GM12874 (cell line): Measurements from ENCODE around the gene KRTAP1-3.

Experiments
- CTCF ChIP-seq: IDR thresholded peaks from 2 replicates; pipeline ENCODE4 v1.5.1; 2011; ENCODE audit warnings: low read depth, mild to moderate bottlenecking, control low read depth, low read length, moderate library complexity; ENCODE audit not compliant: insufficient read depth

The KRTAP1-3 gene

GRCh38 chr17:41067281-41067680, 32.6 kb upstream of the KRTAP1-3 start:
- no peak for TF ChIP-seq CTCF

DNA sequence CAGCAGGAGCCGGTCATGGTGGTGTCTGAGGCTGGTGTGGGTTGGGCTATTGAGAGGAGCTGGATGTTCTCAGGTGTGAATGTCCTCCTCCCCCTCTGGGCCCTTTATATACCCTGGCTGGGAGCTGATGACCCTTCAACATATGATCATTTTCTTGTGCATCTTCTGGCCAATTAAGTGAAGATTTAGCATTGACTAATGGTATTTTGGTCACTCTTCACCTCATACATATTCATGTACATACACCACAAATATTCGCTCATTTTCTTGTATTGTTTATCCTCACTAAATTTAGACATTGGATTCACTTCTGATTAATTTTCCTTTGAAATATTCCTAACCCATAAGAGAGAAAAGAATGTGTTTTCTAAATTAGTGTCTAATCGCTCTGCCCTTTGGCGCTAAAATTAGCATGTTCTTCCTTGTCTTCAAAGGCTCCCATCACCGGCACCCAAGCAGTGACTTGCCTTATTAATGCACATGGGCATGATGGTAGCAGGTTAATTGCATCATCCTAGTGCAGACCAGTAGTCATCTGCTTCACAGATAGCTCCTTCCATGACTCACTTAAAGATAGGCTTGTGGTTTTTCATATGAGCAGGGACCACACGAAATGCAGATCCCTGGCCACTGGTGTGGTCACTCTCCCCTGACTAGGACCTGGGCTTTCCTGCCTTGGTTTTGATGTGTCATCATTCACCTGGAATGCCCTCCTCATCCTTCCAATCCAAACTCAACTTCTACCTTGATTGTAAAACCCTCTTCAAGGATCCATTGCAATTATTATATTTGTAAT, 31.4 kb upstream of the KRTAP1-3 start, which contains the start of gene KRTAP2-4:
Gene KRTAP2-4 (minus strand): TSS at position 51 of the 796 bp plus-strand sequence. CDS start 34 bp downstream, at position 17.
- no peak for TF ChIP-seq CTCF

DNA sequence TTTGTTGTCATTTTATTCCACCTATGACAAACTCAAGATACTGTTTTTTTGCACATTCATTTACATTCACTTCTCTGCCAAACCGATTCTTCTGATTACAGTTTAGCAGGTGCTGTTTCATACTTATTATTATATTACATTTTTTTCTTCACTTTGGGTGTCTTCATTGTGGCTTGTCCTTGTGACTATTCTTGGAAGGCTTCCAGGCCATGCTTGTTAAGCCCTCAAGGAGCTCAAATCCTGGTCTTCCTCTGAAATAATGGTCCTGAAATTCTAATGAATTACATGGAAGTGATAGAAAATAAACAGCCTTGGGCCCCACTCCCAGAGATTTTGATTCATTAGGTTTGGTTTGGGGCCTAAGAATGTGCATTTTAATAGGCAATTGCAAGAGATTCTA, 29.6 kb upstream of the KRTAP1-3 start:
- no peak for TF ChIP-seq CTCF

DNA sequence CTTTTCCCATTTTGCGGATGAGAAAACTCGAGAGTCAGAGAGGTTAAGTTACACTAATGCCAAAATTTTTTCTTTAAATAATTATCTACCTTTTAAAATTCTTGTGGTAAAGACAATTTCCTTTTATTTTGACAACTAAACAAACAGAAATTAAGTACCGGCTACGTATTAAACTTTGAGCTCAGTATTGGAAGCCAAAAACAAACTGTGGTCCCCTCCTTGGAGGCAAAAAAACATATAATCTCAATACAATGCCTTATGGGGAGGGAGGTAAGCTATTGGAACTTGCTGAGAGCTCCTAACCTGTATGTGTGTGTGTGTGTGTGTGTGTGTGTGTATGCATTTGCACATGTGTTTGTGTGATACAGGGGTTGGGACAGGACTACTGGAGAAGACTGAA, 28.8 kb upstream of the KRTAP1-3 start:
- no peak for TF ChIP-seq CTCF

GRCh38 chr17:41061964-41062363, 27.3 kb upstream of the KRTAP1-3 start:
- no peak for TF ChIP-seq CTCF

DNA sequence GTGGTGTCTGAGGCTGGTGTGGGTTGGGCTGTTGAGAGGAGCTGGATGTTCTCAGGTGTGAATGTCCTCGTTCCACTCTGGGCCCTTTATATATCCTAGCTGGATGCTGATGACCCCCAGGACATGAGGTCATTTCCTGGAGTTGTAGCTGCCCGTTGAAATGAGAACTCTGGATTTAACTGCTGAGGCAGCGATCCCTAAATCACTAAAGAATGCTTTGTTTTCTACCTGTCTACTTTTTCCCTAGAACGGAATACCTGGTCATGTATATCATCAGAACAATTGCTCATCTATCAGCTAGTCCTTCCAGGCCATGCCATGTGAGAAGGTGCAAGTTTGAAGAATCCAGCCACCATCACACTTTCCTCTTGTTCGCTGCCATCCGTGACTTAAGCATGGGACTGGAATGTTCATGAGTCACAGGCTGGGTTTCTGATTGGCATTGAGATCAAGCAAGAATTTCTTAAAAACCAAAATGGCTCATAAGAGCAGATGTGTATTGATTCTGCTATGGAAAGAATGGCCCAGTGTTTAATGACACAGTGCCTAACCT, 25.5 kb upstream of the KRTAP1-3 start, which contains the start of gene KRTAP2-3:
Gene KRTAP2-3 (minus strand): TSS at position 63 of the 553 bp plus-strand sequence. CDS start 64 bp downstream, outside the sequence.
- no peak for TF ChIP-seq CTCF

DNA sequence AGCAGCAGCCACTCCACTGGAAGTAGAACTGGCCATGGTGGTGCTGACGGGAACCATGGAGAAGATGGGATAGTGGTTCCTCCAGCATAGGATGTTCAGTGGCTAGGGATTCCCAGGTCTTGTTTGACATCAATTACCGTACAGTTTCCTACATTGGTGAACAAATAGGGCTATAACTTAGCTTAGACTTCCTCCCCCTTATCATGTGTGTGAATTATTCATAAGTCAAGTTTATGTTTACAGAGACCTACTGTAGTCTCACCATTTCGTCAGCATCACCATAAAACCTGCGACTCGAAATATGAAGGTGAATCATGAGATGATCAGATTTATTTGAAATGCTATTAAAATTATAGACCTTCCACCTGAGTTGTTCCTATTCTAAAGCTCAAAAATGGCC, 24.1 kb upstream of the KRTAP1-3 start:
- TF ChIP-seq CTCF: no peak
